ENCODE measurements around the gene B3GNT3.
A peak's percentile ranks its signal among the peaks of the same experiment; 100 is the strongest.

The B3GNT3 gene

DNA sequence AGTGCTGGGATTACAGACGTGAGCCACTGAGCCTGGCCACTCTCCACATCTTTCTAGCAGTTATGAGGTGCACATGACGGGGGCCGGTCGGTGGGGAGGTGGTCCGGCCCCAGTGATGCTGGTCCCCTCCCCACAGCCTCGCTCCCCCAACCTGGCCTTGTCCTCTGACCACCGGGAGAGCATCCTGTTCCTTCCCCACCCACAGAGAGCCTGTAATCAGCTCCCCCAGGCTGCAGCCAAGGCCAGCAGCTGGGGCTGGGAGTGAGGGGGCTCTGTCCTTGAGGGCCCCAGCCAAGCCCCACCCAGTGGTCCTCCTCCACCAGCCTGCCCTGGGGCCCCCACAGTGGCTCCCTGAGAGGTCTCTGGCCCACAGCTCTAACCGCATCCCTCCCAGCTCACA lies 29.4 kb downstream of the B3GNT3 start:
- in situ Hi-C loops (cut with MboI; ENCODE audit: low pct_unique_long_range_greater_than_20kb, low sequenced_read_pairs, unreplicated experiment): no loop called here
- TF ChIP-seq, protein P1, sequence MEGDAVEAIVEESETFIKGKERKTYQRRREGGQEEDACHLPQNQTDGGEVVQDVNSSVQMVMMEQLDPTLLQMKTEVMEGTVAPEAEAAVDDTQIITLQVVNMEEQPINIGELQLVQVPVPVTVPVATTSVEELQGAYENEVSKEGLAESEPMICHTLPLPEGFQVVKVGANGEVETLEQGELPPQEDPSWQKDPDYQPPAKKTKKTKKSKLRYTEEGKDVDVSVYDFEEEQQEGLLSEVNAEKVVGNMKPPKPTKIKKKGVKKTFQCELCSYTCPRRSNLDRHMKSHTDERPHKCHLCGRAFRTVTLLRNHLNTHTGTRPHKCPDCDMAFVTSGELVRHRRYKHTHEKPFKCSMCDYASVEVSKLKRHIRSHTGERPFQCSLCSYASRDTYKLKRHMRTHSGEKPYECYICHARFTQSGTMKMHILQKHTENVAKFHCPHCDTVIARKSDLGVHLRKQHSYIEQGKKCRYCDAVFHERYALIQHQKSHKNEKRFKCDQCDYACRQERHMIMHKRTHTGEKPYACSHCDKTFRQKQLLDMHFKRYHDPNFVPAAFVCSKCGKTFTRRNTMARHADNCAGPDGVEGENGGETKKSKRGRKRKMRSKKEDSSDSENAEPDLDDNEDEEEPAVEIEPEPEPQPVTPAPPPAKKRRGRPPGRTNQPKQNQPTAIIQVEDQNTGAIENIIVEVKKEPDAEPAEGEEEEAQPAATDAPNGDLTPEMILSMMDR (IDR thresholded peaks at IDR 0.05; ENCODE audit: extremely low read depth, insufficient read depth, missing control alignments): no peak
- DNase-seq (ENCODE audit: low spot score): no peak

DNA sequence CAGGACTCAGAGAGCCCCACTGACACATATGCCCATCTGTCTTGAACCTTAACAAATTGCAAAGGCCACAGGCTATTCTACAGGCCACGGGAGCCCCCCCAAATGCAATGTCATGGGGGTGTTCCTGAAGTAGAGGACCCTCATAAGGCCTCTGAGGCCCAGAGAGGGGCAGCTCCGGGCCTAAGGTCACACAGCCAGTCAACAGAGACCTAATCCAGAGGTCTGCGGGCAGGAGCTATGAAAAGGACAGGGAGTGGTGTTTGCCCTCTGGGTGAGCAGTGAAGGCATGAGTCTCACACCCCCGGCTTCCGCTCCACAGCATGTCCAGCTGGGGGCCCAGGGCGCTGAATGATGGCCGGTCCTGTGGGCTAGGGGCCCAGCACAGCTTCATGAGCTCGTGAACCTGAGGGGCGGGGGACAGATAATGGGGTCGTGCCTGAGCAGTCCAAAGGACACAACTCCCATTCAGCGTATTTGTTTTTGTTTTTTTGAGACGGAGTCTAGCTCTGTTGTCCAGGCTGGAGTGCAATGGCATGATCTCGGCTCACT lies 31.6 kb downstream of the B3GNT3 start:
- in situ Hi-C loops (cut with MboI; ENCODE audit: low pct_unique_long_range_greater_than_20kb, low sequenced_read_pairs, unreplicated experiment): no loop called here
- TF ChIP-seq, protein P1 (IDR thresholded peaks at IDR 0.05; ENCODE audit: extremely low read depth, insufficient read depth, missing control alignments): no peak
- no peak for DNase-seq (ENCODE audit: low spot score)

DNA sequence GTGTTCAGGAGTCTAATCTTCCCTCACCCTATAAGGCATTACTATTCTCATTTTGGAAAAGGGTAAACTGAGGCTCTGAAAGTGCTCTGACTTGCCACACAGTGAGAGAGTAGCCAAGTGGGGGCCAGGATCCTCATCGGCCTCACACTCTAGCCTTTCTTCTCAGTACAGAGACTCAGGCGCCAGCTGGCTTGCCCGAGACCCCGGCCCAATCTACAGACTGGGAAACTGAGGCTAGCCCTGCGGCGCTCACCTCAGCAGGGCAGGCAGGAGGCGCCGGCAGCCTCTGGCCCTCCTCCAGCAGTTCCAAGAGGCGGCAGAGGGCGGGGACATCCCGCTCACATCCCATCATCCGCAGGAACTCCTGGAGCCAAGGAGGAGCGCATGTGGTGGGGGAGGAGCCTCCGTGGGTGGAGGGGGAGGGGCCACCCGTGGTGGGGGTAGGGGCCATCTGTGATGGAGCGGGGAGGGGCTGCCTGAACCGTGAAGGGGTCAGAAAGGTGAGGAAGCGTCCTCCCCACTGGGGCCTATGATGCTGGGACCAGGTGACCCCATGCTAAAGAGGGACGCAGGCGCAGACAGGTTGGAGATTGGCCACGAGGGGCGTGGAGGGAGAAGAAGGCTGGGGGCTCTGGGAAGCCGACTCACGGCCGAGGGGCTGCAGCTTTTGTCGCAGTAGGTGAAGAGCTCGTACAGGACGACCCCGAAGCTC lies 35.1 kb downstream of the B3GNT3 start:
- no peak for DNase-seq (ENCODE audit: low spot score)
- in situ Hi-C loops (cut with MboI; ENCODE audit: low pct_unique_long_range_greater_than_20kb, low sequenced_read_pairs, unreplicated experiment): no loop called here
- TF ChIP-seq, protein P1 (IDR thresholded peaks at IDR 0.05; ENCODE audit: extremely low read depth, insufficient read depth, missing control alignments): no peak

DNA sequence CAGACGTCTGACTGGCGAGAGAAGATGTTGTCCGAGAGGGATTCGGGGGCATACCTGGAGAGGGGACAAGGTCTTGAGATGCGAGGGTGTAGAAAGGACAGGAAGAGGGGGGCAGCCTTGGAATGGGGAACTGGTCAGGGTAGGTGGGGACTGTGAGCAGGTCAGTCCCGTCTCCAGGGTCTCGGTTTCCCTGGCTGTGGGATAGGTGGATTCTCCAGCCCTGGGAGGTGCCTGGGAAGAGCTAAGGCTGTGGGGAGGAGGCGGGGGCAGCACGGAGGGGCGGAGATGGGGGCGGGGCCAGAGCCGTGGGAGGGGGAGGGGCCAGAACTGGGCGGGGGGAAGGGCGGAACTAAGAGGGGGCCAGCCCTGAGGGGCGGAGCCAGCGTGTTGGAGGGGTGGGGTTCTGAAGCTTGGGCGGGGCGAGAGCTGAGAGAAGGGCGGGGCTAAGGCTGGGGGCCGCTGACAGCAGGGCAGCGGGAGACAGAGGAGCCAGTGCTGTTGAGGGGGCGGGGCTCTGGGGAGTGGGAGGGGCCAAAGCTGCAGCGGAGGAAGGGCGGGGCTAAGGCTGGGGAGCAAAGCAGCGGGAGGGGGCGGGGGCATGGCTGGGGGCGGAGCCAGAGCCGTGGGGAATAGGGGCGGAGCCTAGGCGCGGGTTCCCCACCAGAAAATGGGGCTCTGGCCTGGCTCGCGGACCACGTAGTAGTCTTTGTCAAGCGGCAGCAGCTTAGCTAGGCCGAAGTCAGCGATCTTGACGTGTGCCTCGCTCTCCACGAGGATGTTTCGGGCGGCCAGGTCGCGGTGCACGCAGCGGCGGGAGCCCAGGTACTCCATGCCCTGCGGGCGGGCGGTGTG lies 35.9 kb downstream of the B3GNT3 start:
- TF ChIP-seq, protein P1 (IDR thresholded peaks at IDR 0.05; ENCODE audit: extremely low read depth, insufficient read depth, missing control alignments): no peak
- peak; percentile 82 for DNase-seq (ENCODE audit: low spot score)
- in situ Hi-C loops (cut with MboI; ENCODE audit: low pct_unique_long_range_greater_than_20kb, low sequenced_read_pairs, unreplicated experiment): no loop called here

DNA sequence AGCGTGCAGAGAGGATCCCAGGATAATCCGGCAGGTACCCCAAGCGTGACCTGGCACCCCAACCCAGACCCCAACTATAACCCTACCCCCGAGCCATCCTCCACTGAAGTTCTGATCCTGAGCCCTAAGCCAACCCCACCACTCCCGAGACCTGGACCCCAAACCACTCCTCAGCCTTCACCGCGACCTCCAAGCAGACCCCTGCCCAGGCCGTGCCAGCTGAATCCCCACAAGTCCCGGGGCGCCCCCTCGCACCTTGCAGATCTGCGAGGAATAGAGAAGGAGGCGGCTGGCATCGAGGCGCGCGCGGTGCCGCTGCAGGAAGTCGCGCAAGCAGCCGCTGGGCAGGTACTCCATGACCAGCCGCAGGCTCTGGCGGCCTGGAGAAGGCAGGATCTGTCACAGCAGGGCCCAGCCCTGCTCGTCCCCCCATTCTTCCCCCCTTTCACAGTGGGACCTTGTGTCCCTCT lies 36.5 kb downstream of the B3GNT3 start:
- in situ Hi-C loops (cut with MboI; ENCODE audit: low pct_unique_long_range_greater_than_20kb, low sequenced_read_pairs, unreplicated experiment): no loop called here
- no peak for DNase-seq (ENCODE audit: low spot score)
- TF ChIP-seq, protein P1 (IDR thresholded peaks at IDR 0.05; ENCODE audit: extremely low read depth, insufficient read depth, missing control alignments): no peak

DNA sequence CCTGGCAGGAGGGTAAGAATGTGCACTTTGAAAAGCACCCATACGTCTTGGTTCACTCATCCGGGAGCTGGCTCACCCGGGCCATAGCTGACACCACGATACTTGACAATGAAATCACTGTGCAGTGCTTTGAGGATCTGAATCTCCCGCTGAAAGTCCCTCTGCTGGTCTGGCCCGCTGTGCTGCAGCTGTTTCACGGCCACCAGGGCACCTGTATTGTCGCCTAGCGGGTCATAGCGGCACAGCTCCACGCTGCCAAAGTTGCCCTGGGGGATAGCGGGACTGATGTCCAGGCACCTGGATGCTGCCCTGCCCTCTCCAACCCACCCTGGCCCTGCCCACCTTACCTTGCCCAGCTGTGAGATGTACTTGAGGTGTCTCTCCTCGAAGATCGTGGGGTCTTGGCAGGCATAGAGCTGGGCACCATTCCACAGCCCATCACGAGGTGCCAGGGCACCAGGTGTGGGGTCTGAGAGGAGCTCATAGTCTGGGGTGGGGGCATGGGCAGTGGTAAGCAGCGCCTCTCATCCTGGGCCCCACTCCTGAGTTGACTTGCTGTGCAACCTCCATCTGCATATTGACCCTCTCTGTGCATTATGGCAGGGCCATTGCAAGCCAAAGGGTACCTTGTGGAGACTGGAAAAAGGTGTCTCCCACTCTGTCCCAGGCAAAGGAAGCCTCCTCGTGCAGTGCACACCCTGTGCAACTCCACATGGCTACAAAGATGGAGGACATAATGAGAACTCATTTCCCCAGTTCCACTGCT lies 37.7 kb downstream of the B3GNT3 start:
- in situ Hi-C loops (cut with MboI; ENCODE audit: low pct_unique_long_range_greater_than_20kb, low sequenced_read_pairs, unreplicated experiment): no loop called here
- TF ChIP-seq, protein P1 (IDR thresholded peaks at IDR 0.05; ENCODE audit: extremely low read depth, insufficient read depth, missing control alignments): no peak
- no peak for DNase-seq (ENCODE audit: low spot score)
